Transverse colon (tissue), 3 donors: Measurements from ENCODE around the gene GCM1.

Experiments
- POLR2A ChIP-seq: fragments of 450-650 bp; IDR thresholded peaks from one replicate; pipeline ENCODE4 v1.6.1; 2016; ENCODE audit warnings: antibody characterized with exemption, mild to moderate bottlenecking, moderate library complexity
- TF ChIP-seq, protein P1 (sequence below), 5 experiments: fragments of 200-600 bp in 3 of 5; fragments of 450-650 bp in 2 of 5; sonication (generic) in 3 of 5; IDR thresholded peaks; 1 replicate in 2 of 5; 2 replicates in 3 of 5; pipeline ENCODE4 v1.5.1; 2016 to 2017; ENCODE audit warnings: antibody characterized with exemption in 5 of 5, inconsistent platforms in 3 of 5, mild to moderate bottlenecking in 2 of 5, moderate library complexity in 1 of 5

DNA sequence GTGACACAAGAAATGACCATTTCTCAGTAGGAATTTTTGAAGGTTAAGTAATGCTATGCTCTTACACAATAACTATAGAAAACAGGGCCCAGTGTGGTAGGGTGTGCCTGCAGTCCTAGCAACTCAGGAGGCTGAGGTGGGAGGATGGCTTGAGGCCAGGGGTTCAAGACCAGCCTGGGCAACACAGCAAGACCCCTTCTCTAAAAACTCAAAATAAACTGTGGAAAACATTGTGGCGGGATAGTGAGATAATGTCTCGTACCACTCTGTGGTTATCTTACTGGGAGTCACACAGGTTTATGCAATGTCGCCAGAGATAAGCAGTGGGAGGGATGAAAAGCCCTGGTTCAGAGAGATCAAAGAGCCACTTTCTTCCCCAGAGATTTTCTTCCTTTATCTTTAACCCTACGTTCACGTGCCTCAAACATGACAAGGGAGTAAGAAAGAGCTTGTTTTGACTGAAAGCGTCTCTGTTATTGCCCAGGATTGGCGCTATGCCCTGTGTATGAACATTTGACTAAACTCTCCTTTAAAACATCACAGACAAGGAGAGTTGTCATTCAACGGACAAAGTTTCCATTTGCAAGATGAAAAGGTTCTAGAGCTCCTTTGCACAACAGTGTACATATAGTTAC, 13.9 kb downstream of the GCM1 start:
- TF ChIP-seq POLR2A = no peak
- TF ChIP-seq, protein P1, sequence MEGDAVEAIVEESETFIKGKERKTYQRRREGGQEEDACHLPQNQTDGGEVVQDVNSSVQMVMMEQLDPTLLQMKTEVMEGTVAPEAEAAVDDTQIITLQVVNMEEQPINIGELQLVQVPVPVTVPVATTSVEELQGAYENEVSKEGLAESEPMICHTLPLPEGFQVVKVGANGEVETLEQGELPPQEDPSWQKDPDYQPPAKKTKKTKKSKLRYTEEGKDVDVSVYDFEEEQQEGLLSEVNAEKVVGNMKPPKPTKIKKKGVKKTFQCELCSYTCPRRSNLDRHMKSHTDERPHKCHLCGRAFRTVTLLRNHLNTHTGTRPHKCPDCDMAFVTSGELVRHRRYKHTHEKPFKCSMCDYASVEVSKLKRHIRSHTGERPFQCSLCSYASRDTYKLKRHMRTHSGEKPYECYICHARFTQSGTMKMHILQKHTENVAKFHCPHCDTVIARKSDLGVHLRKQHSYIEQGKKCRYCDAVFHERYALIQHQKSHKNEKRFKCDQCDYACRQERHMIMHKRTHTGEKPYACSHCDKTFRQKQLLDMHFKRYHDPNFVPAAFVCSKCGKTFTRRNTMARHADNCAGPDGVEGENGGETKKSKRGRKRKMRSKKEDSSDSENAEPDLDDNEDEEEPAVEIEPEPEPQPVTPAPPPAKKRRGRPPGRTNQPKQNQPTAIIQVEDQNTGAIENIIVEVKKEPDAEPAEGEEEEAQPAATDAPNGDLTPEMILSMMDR (IDR thresholded peaks at IDR 0.05) = no peak
